ENCODE measurements around the gene ANXA5. TPM values are rescaled to one million over a fixed set of nuclear protein-coding genes. Genes with fewer than 3 reads are reported as not detected.

The ANXA5 gene
- total and polyA plus RNA-seq, 4 experiments from 2014 or later = 70.7 to 316 (median 139) TPM

Other genes with a start within 250 kb of the ANXA5 start
- gene SMIM43, start 68.2 kb upstream of the ANXA5 start, total RNA-seq = not detected
- not detected for gene SMIM43, start 68.2 kb upstream of the ANXA5 start, polyA plus RNA-seq
- 10 to 100 TPM; 43.0 to 45.4 TPM for gene EXOSC9, start 104.3 kb upstream of the ANXA5 start, total RNA-seq
- gene EXOSC9, start 104.3 kb upstream of the ANXA5 start, polyA plus RNA-seq = 10 to 100 TPM; 40.6 to 45.1 TPM
- gene CCNA2, start 126.9 kb upstream of the ANXA5 start, total RNA-seq = 1 to 10 TPM; 1.2 to 1.4 TPM
- under 1 TPM in 1 of 2 donors, not detected in 1; 0.34 TPM for gene CCNA2, start 126.9 kb upstream of the ANXA5 start, polyA plus RNA-seq
- gene BBS7, start 173.5 kb upstream of the ANXA5 start, total RNA-seq = 10 to 100 TPM in 1 of 2 experiments, 1 to 10 TPM in 1; 8.8 to 10.1 TPM
- gene BBS7, start 173.5 kb upstream of the ANXA5 start, polyA plus RNA-seq = 1 to 10 TPM; 5.8 to 9.6 TPM

Data from CD4-positive, alpha-beta memory T cell (primary cell).